ENCODE measurements around the gene ABO.
A peak's percentile ranks its signal among the peaks of the same experiment; 100 is the strongest.
"Not testable (repeated sequence)": the region's sequence is repeated elsewhere in the genome, so short reads cannot be mapped to it uniquely, and the experiment has no call there.

The ABO gene

DNA sequence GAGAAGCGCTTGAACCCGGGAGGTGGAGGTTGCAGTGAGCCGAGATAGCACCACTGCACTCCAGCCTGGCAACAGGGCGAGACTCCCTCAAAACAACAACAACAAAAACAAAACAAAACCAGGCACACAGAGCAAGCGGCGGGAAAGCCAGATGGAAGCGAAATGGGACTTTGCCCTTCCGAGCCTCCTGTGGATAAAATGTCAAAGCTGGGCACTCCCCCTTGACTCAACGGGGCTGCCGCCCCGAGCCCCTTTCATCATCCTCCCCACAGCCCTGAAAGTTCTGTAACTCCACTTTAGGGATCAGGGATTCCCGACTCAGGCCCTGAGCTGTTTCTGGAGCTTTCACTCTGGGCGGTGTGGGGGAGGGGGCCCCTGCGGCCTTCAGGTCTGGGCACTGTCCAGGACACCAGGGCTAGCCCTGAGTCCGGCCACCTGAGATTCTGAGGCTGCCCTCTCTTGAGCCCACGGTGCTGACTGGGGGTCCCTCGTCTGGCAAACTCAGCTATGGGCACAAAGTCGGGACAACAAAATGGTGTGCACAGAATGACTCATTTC is 35.4 kb downstream of the ABO start:
- no peak for FAIRE-seq

GRCh38 chr9:133238851-133239532 is 36.0 kb downstream of the ABO start:
- no peak for FAIRE-seq

- FAIRE-seq: peak; percentile 32
Observed at GRCh38 chr9:133238272-133238850, 36.6 kb downstream of the ABO start.

- no peak for FAIRE-seq
Observed at GRCh38 chr9:133237035-133237731, 37.8 kb downstream of the ABO start.

GRCh38 chr9:133236291-133237034 is 38.5 kb downstream of the ABO start:
- not testable (repeated sequence) for FAIRE-seq

DNA sequence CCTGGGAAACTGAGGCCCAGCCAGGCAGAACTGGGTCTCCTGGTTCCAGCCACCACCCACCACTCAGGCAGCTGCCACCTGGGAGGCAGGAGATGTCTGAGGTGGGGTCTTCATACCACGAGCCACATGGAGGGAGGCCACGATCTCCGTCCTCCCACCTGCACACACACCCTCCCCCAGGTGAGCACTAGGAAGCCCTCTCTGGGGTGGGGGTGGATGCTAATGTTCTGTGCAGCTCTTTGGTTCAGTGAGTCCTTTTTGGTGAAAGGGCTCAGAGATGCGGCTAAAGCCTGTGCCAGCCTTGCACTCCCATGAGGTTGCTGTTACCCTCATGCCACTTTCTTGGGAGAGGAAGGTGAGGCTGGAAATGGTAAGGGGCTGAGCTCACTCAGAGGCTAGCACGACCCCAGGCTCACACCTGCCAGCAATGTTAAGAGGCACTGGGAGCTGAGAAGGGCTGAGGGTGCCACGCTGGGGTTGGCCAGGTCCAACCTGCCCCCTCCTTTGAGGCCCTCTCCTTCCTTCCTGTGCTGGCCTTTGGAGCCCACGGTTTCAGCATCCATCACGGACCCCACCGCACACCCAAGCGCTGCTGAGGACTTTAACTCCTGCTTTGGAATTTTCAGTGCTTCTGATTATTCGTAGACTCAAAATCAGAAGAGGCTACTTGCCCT is 39.3 kb downstream of the ABO start:
- FAIRE-seq: no peak

GRCh38 chr9:133234577-133235322 is 40.3 kb downstream of the ABO start:
- FAIRE-seq: no peak

DNA sequence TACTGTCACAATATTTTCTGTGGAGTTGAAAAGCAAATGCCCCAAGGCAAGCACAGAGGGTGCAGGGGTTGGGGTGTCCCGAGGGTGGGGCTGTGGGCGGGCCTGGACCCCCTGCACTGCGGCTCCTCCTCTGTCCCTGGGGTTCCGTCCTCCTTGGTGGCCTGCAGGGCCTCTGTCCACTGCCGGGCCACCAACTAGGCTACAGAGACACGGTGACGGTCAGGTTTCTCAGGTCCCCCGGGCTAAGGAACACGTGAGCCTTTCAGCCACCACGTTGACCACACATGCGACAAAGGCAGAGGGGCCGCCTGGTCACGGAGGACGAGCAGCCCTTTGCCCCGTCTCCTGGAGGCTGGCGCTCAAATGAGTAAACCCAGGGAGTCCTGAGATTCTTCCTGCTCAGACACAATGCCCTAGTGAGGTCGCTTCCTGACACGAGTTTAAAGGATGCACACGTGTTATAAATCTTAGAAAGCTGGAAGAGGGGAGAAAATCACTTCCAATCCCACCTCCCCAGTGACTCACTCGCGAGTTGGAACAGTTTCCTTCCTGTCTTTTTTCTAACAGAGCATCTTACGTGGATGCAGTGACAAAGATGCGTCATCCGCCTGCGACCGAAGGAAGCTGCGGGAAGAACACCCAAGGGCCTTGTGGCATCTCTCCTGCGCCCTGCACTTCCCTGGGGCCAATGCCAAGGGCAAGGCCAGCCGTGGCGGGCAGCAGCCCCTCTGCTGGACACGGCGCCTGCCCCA is 41.1 kb downstream of the ABO start:
- no peak for FAIRE-seq

- FAIRE-seq: not testable (repeated sequence)
Observed at GRCh38 chr9:133231934-133232568, 43.0 kb downstream of the ABO start.

DNA sequence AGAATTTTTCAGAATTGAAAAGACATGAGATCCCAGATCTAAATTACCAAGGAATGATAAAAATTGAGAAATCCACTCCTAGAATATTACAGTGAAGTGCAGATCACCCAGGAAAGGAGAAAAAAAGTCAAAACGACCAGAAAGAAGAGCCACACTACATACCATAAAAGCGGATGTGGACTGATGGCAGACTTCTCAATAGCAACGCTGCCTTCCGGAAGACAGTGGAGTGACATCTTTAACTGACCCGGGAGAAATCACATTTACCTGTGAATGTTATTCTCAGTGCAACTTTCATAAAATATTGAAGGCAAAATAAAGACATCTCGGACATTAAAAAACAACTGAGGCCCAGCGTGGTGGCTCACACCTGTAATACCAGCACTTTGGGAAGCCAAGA is 44.5 kb downstream of the ABO start:
- not testable (repeated sequence) for FAIRE-seq

- FAIRE-seq: no peak
Observed at GRCh38 chr9:133230093-133230492, 44.9 kb downstream of the ABO start.

GRCh38 chr9:133228474-133229193 is 46.4 kb downstream of the ABO start:
- not testable (repeated sequence) for FAIRE-seq

- FAIRE-seq: not testable (repeated sequence)
Observed at GRCh38 chr9:133227996-133228395, 47.0 kb downstream of the ABO start.

DNA sequence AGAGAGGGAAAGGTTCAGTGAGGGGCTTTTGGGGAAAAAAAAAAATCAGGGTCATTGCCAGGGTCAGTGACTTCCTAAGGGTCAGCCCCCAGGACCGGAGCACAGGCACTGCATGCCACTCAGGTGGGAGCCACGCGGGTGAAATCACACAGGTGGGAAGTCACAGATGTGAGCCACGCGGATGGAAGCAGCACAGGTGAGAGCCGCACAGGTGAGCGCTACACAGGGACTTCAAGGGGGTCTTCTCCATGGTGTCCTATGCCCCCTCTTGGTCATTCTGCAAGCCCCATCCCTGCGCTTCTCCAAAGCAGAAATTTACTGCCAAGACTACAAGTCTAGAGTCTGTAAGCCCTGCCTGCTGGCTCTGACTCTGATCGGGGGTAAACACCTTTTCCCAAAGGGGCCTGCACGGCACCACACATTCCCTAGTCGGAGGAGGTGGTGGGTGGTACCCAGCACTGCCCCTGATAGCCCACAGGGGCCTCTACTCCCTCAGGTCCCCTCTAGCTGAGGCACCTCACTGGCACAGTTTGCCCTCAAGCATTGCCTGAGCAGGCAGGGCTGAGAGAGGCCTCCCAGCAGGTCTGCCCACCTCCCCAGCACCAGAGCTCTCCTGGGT is 47.6 kb downstream of the ABO start:
- FAIRE-seq: no peak

GRCh38 chr9:133226219-133227171 is 48.5 kb downstream of the ABO start:
- FAIRE-seq: no peak

- FAIRE-seq: no peak
Observed at GRCh38 chr9:133225171-133226011, 49.6 kb downstream of the ABO start.

DNA sequence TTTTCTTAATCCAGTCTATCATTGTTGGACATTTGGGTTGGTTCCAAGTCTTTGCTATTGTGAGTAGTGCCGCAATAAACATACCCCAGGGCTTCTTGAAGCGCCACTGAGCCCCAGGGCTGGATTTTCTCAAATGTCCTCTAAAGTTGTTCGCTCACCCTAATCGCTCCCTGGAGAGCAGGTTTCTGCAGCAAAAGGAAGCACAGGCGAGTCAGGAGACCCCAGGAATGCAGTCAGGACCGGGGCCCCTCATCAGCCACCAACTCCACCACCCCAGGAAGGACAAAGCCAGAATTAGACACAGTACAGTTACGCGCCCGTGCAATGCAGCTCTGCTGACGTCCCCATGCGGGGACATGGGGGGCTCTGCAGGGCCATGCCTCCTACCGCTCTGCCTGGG is 50.2 kb downstream of the ABO start:
- FAIRE-seq: no peak

Measured in TTC549 (cell line).